ACC112 (cell line): Measurements from ENCODE around the gene TMEM41A.
"Not testable (repeated sequence)": the region's sequence is repeated elsewhere in the genome, so short reads cannot be mapped to it uniquely, and the experiment has no call there.

ENCODE experiments used
- H2AFZ ChIP-seq: fragments of 200-600 bp; sonication (generic); one replicate; pipeline ENCODE4 v1.6.0; 2017; ENCODE audit warnings: antibody characterized with exemption, low read length; ENCODE audit not compliant: unreplicated experiment
- H3K27ac ChIP-seq: fragments of 200-600 bp; sonication (generic); 2 replicates; pipeline ENCODE4 v1.5.1; 2014; ENCODE audit warnings: low read depth, mild to moderate bottlenecking, antibody characterized with exemption, low read length, moderate library complexity
- H3K27me3 ChIP-seq: fragments of 200-600 bp; sonication (generic); 2 replicates; pipeline ENCODE4 v1.6.1; 2014; ENCODE audit warnings: mild to moderate bottlenecking, antibody characterized with exemption, low read length, moderate library complexity, mixed read lengths; ENCODE audit not compliant: insufficient read depth
- H3K36me3 ChIP-seq: fragments of 200-600 bp; sonication (generic); 2 replicates; pipeline ENCODE4 v1.6.1; 2016; ENCODE audit warnings: mild to moderate bottlenecking, antibody characterized with exemption, low read length, moderate library complexity, mixed read lengths; ENCODE audit not compliant: insufficient read depth
- H3K4me1 ChIP-seq: fragments of 200-600 bp; sonication (generic); one replicate; pipeline ENCODE4 v1.6.1; 2016; ENCODE audit warnings: low read length, mixed read lengths; ENCODE audit not compliant: insufficient read depth, unreplicated experiment, control insufficient read depth
- H3K4me3 ChIP-seq: fragments of 200-600 bp; sonication (generic); 2 replicates; pipeline ENCODE4 v1.5.1; 2014; ENCODE audit warnings: mild to moderate bottlenecking, low read depth, low read length
- H3K79me2 ChIP-seq: fragments of 200-600 bp; sonication (generic); one replicate; pipeline ENCODE4 v1.6.0; 2016; ENCODE audit warnings: low read length; ENCODE audit not compliant: control insufficient read depth, unreplicated experiment, insufficient read depth

TMEM41A gene

DNA sequence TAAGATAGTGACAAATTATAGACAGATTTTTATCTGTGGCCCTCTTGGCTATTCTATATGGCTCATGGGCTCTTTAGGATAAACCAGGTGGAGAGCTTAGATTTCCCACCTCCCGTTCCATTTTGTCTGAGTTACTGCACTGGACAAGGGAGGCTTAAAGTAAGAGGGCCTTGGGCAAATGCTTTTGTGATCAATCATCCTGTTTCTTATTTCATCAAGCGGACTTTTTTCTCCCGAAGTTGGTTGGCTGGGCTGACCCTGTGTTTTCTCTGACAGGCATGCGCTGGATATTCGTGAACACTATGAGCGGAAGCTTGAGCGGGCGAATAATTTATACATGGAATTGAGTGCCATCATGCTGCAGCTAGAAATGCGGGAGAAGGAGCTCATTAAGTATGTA, 33.4 kb downstream of the TMEM41A start:
- Histone ChIP-seq H2AFZ (no peak overlapping the region), H3K27ac (no peak overlapping the region), H3K27me3 (no peaks in the 10 kb centered on the region), H3K36me3 (peaks cover 14% of the 10 kb centered on the region), H3K79me2 (no peaks in the 10 kb centered on the region), H3K4me1 (no peaks in the 10 kb centered on the region), H3K4me3 (no peak overlapping the region)

DNA sequence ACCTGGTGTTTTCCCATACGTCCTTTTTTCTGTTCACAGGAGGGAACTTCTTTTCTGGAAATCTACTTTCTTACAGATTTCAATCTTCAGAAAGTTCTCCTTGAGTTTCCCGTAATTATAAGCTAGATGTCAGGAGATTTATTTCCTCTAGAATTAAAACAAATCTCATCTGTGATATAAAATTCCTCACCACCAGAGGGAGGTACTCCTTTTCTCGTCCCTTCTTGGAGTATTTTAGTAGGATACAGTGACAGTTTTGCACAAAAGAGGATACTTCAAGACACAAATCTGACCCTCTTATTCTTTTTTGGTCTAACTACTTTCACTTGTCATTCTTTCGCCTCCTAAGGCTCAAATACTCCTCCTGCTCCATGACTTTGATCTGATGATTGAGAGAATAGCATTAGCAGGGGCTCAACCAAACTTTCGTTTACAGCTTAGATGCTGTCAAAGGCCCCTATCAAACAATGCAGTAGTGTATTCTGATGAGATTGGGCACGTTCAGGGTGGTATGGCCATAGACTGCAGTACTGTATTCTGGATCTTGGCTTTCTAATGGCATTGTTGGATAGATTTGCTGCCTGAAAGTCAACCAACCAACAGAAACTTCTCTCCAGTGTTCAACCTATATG, 38.0 kb downstream of the TMEM41A start:
- no peak overlapping the region for H3K27ac ChIP-seq
- no peak overlapping the region for H3K4me3 ChIP-seq
- no peaks in the 10 kb centered on the region for H3K27me3 ChIP-seq
- peaks cover 3% of the 10 kb centered on the region; the same call in 1 of the 2 replicates for H3K36me3 ChIP-seq
- no peaks in the 10 kb centered on the region for H3K4me1 ChIP-seq
- H2AFZ ChIP-seq, result no peak overlapping the region
- H3K79me2 ChIP-seq, result no peaks in the 10 kb centered on the region

GRCh38 chr3:185460309-185460708, 38.5 kb downstream of the TMEM41A start:
- H3K27ac ChIP-seq, result no peak overlapping the region
- H3K4me1 ChIP-seq, result no peaks in the 10 kb centered on the region
- no peak overlapping the region for H3K4me3 ChIP-seq
- H2AFZ ChIP-seq, result no peak overlapping the region
- no peaks in the 10 kb centered on the region for H3K79me2 ChIP-seq
- H3K27me3 ChIP-seq, result no peaks in the 10 kb centered on the region
- H3K36me3 ChIP-seq, result no peaks in the 10 kb centered on the region

- H3K79me2 ChIP-seq, result no peaks in the 10 kb centered on the region
- H3K27ac ChIP-seq, result no peak overlapping the region
- no peak overlapping the region for H3K4me3 ChIP-seq
- peaks cover 2% of the 10 kb centered on the region; the same call in 1 of the 2 replicates for H3K36me3 ChIP-seq
- H3K27me3 ChIP-seq, result no peaks in the 10 kb centered on the region
- no peaks in the 10 kb centered on the region for H3K4me1 ChIP-seq
- no peak overlapping the region for H2AFZ ChIP-seq
Observed at GRCh38 chr3:185457376-185457775, 41.5 kb downstream of the TMEM41A start.

DNA sequence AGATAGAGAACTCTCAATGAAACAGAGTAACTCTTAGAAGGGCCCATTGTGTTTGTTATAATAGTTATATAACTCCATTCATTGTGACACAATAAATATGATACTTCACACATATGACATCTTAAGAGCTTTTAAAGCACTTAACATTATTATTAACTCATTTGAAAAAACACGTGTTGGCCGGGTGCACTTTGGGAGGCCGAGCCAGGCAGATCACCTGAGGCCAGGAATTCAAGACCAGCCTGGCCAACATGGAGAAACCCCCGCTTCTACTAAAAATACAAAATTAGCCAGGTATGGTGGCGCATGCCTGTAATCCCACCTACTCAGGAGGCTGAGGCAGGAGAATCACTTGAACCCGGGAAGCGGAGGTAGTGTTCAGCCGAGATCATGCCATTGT, 47.4 kb downstream of the TMEM41A start:
- not testable (repeated sequence) for H3K27ac ChIP-seq, H3K36me3 ChIP-seq, H3K79me2 ChIP-seq, H2AFZ ChIP-seq, H3K4me1 ChIP-seq, H3K4me3 ChIP-seq, H3K27me3 ChIP-seq

DNA sequence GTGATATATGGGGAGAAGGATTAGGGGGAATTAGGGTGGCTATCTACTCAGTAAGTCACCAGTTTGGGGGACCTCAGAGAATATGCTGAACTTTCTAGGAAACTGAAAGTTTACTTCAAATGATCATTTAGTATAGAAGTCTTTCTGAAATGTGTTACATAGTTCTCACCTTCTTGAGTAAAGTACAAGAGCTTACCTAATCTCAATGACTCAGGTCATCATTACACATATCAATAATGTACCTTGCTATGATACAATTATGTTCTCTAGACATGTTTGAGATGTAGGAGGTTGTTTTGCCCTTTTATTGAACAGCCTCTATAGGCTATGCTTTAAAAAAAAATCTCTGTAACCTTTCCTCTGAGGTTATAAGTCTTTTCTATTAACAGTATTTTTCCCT, 50.7 kb downstream of the TMEM41A start:
- peaks cover 3% of the 10 kb centered on the region; the same call in 1 of the 2 replicates for H3K36me3 ChIP-seq
- H3K79me2 ChIP-seq, result no peaks in the 10 kb centered on the region
- no peak overlapping the region for H3K4me3 ChIP-seq
- H3K27me3 ChIP-seq, result no peaks in the 10 kb centered on the region
- H2AFZ ChIP-seq, result no peak overlapping the region
- no peak overlapping the region for H3K27ac ChIP-seq
- H3K4me1 ChIP-seq, result no peaks in the 10 kb centered on the region

- no peaks in the 10 kb centered on the region for H3K27me3 ChIP-seq
- no peaks in the 10 kb centered on the region for H3K4me1 ChIP-seq
- no peak overlapping the region for H2AFZ ChIP-seq
- no peak overlapping the region for H3K27ac ChIP-seq
- H3K79me2 ChIP-seq, result no peaks in the 10 kb centered on the region
- no peak overlapping the region for H3K4me3 ChIP-seq
- no peaks in the 10 kb centered on the region for H3K36me3 ChIP-seq
Observed at GRCh38 chr3:185444329-185444728, 54.5 kb downstream of the TMEM41A start.

DNA sequence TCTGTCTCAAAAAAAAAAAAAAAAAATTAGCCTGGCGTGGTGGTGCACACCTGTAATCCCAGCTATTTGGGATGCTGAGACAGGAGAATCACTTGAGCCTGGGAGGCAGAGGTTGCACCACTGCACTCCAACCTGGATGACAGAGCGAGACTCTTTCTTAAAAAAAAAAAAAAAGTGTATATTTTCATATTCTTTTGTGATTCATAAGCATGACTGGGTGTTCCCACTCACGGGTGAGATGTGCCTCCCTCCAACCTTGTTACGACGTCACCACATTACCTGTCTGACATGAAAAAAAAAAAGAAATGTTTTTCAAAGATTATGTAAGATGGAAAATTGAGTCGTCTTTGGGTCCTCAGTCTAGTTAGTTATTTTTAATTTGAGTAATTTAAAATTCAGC, 56.8 kb downstream of the TMEM41A start:
- Histone ChIP-seq H3K79me2 (no peaks in the 10 kb centered on the region), H3K36me3 (no peaks in the 10 kb centered on the region), H2AFZ (no peak overlapping the region), H3K4me1 (no peaks in the 10 kb centered on the region), H3K27me3 (no peaks in the 10 kb centered on the region), H3K4me3 (no peak overlapping the region), H3K27ac (no peak overlapping the region)

- Histone ChIP-seq H3K36me3 (no peaks in the 10 kb centered on the region), H3K4me3 (no peak overlapping the region), H3K27ac (no peak overlapping the region), H3K4me1 (no peaks in the 10 kb centered on the region), H3K79me2 (no peaks in the 10 kb centered on the region), H2AFZ (no peak overlapping the region), H3K27me3 (no peaks in the 10 kb centered on the region)
Observed at GRCh38 chr3:185439745-185440466, 58.9 kb downstream of the TMEM41A start.
